ENCODE data around the gene SEMA6D.

SEMA6D gene

GRCh38 chr15:47787875-47788274 lies 70.6 kb downstream of the SEMA6D start:
- no peak for DNase-seq (ENCODE audit: low read depth)

GRCh38 chr15:47788685-47789084 lies 71.4 kb downstream of the SEMA6D start:
- DNase-seq (ENCODE audit: low read depth), result no peak

- DNase-seq (ENCODE audit: low read depth), result no peak
Observed at GRCh38 chr15:47791161-47791560, 73.9 kb downstream of the SEMA6D start.

- no peak for DNase-seq (ENCODE audit: low read depth)
Observed at GRCh38 chr15:47792231-47792630, 74.9 kb downstream of the SEMA6D start.

- no peak for DNase-seq (ENCODE audit: low read depth)
Observed at GRCh38 chr15:47794252-47794914, 77.1 kb downstream of the SEMA6D start.

- DNase-seq (ENCODE audit: low read depth), result no peak
Observed at GRCh38 chr15:47795864-47796263, 78.6 kb downstream of the SEMA6D start.

- DNase-seq (ENCODE audit: low read depth), result no peak
Observed at GRCh38 chr15:47796339-47796738, 79.0 kb downstream of the SEMA6D start.

GRCh38 chr15:47796830-47797229 lies 79.5 kb downstream of the SEMA6D start:
- no peak for DNase-seq (ENCODE audit: low read depth)

GRCh38 chr15:47801522-47801921 lies 84.2 kb downstream of the SEMA6D start:
- DNase-seq (ENCODE audit: low read depth), result no peak

GRCh38 chr15:47802216-47802615 lies 84.9 kb downstream of the SEMA6D start:
- DNase-seq (ENCODE audit: low read depth), result no peak

GRCh38 chr15:47803767-47804166 lies 86.5 kb downstream of the SEMA6D start:
- no peak for DNase-seq (ENCODE audit: low read depth)

- no peak for DNase-seq (ENCODE audit: low read depth)
Observed at GRCh38 chr15:47804733-47805132, 87.4 kb downstream of the SEMA6D start.

GRCh38 chr15:47806008-47806407 lies 88.7 kb downstream of the SEMA6D start:
- no peak for DNase-seq (ENCODE audit: low read depth)

GRCh38 chr15:47811172-47811571 lies 93.9 kb downstream of the SEMA6D start:
- no peak for DNase-seq (ENCODE audit: low read depth)

GRCh38 chr15:47812470-47812999 lies 95.2 kb downstream of the SEMA6D start:
- no peak for DNase-seq (ENCODE audit: low read depth)

- DNase-seq (ENCODE audit: low read depth), result no peak
Observed at GRCh38 chr15:47813748-47814384, 96.6 kb downstream of the SEMA6D start.

GRCh38 chr15:47814620-47815019 lies 97.3 kb downstream of the SEMA6D start:
- no peak for DNase-seq (ENCODE audit: low read depth)

- DNase-seq (ENCODE audit: low read depth), result no peak
Observed at GRCh38 chr15:47817969-47818548, 100.8 kb downstream of the SEMA6D start.

- no peak for DNase-seq (ENCODE audit: low read depth)
Observed at GRCh38 chr15:47819158-47819557, 101.9 kb downstream of the SEMA6D start.

- no peak for DNase-seq (ENCODE audit: low read depth)
Observed at GRCh38 chr15:47820057-47820746, 102.9 kb downstream of the SEMA6D start.

- DNase-seq (ENCODE audit: low read depth), result no peak
Observed at GRCh38 chr15:47820747-47821319, 103.5 kb downstream of the SEMA6D start.

- DNase-seq (ENCODE audit: low read depth), result no peak
Observed at GRCh38 chr15:47822048-47822447, 104.7 kb downstream of the SEMA6D start.

All from stimulated activated CD8-positive, alpha-beta memory T cell treated with anti-CD3 and anti-CD28 coated beads, Interleukin-7, amount 100 ng/mL, for 24 hours (primary cell).